GM18951 (cell line): ENCODE data around the gene MS4A1.

ENCODE experiments used
- POLR2A ChIP-seq: IDR thresholded peaks from 4 replicates; pipeline ENCODE4 v1.6.1; 2011; ENCODE audit warnings: mild to moderate bottlenecking; ENCODE audit not compliant: insufficient read length, insufficient read depth; ENCODE audit errors: extremely low read depth
- in situ Hi-C: fragments of 300-500 bp; cut with MboI; formaldehyde crosslinking; loops from one replicate; pipeline ENCODE4 v1.12.0; 2022; ENCODE audit warnings: low sequenced_read_pairs, mixed read lengths, inconsistent platforms; ENCODE audit not compliant: unreplicated experiment

MS4A1 gene

DNA sequence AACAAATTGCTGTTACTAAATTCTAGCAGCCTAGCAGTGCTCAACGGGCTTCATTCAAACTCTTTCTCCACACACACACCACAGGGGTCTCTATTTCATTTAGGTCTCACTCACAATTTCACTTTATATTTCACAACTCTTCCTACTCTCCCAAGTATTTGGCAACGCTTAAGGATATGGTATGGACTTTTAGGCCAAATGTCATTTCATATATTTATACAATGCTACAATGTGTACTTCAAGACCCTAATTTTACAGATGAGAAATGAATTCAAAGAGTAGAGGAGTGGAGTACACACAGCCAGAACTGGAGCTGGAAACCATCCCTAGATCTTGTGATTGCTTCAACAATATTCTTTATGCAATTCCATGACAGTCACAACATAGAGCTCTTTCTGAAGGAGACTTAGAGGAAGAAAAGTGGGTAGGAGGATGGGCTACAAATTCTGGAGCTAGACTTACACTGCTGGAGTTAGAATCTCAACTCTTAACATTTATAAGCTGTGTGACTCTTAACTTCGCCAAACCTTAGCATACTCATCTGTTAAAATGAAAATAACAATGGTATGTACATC is 57.1 kb downstream of the MS4A1 start:
- TF ChIP-seq POLR2A = no peak
- in situ Hi-C loops = no loop called here

GRCh38 chr11:60513496-60514460 is 58.1 kb downstream of the MS4A1 start:
- in situ Hi-C loops = no loop called here
- no peak for TF ChIP-seq POLR2A

DNA sequence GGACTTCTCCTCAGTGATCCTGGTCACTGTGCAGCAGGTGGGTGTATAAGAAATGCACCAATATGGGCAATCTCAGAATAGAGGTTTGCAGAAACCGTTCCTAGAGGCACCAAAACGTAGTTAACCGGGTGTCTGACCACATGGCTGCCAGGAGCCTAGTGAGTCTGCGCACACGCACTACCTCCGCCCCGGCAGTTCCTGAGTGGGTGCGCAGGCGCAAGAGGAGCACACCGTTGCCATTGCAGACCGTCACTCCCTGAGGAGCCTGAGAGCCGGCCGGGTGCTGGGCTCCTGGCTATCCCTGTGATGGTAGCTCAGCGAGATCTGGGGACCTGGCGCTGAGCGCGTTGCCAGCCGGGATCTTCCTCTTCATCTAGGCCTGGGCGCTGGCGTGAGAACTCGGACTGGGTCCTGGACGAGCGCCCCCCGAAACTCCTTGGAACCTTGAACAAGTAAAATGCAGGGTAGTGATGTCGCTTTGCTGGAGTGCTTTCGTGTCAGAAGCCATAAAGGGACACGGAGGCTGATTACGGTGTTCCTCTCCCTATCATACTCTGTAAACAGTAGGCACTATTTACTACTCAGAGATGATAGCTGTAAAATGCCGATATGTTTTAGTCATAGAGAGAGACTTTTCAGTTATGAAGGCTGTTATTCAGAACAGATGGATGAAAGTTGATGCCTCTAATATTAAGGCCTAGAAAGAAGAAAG is 59.7 kb downstream of the MS4A1 start, which contains the start of gene MS4A13:
Gene MS4A13 (plus strand): TSS at position 249 of the 712 bp plus-strand sequence. CDS start 2,692 bp downstream, outside the sequence.
- no peak for TF ChIP-seq POLR2A

More for the DNA sequence above, 59.7 kb downstream of the MS4A1 start, which contains the start of gene MS4A13:
- in situ Hi-C loops = no loop called here
